CD8-positive, alpha-beta memory T cell (primary cell): ENCODE measurements around the gene ICAM5. TPM values are rescaled to one million over a fixed set of nuclear protein-coding genes. Genes with fewer than 3 reads are reported as not detected.

Experiments
- CTCF ChIA-PET: fragments of 350-600 bp; sonication (Branson Sonifier 250); formaldehyde crosslinking; loops from one replicate; lab custom pipeline; 2021; ENCODE audit warnings: antibody characterized with exemption; lab: Charles Lee
- POLR2A ChIA-PET: fragments of 350-600 bp; sonication (Branson Sonifier 250); formaldehyde crosslinking; loops from one replicate; lab custom pipeline; 2021; ENCODE audit warnings: antibody characterized with exemption; lab: Charles Lee
- DNase-seq, 5 donors: peaks; one replicate each; pipeline versions ENCODE4 v3.0.0 to v3.0.0-alpha.2; 2020 to 2022; ENCODE audit warnings: mixed read lengths in 1 of 5
- H3K27ac ChIP-seq: one replicate; pipeline ENCODE4 v1.7.0; 2013; ENCODE audit warnings: low read depth, mild to moderate bottlenecking, low read length, moderate library complexity
- H3K27me3 ChIP-seq: 2 replicates; pipeline ENCODE4 v1.7.0; 2013; ENCODE audit warnings: low read length, mild to moderate bottlenecking; ENCODE audit not compliant: insufficient read depth, poor library complexity, severe bottlenecking
- H3K36me3 ChIP-seq: 2 replicates; pipeline ENCODE4 v1.7.0; 2013; ENCODE audit warnings: mild to moderate bottlenecking, low read length, moderate library complexity; ENCODE audit not compliant: insufficient read depth
- H3K4me1 ChIP-seq: 2 replicates; pipeline ENCODE4 v1.7.0; 2013; ENCODE audit warnings: mild to moderate bottlenecking, low read length, moderate library complexity; ENCODE audit not compliant: insufficient read depth
- H3K4me3 ChIP-seq: 2 replicates; pipeline ENCODE4 v1.7.0; 2013; ENCODE audit warnings: mild to moderate bottlenecking, low read length
- H3K9me3 ChIP-seq: 2 replicates; pipeline ENCODE4 v1.7.0; 2013; ENCODE audit warnings: mild to moderate bottlenecking, low read length
- H3K27ac Mint-ChIP-seq, 8 donors: one replicate each; pipeline ENCODE4 v1.8.0; 2020 to 2021; ENCODE audit warnings: mixed read lengths in 8 of 8, mild to moderate bottlenecking in 6 of 8, inconsistent platforms in 3 of 8, moderate library complexity in 3 of 8
- H3K27me3 Mint-ChIP-seq, 2 donors: one replicate each; pipeline ENCODE4 v1.8.0; 2020 to 2021; ENCODE audit warnings: mixed read lengths in 2 of 2, mild to moderate bottlenecking in 1 of 2, moderate library complexity in 1 of 2
- H3K36me3 Mint-ChIP-seq, 3 donors: one replicate each; pipeline ENCODE4 v1.8.0; 2020 to 2021; ENCODE audit warnings: mixed read lengths in 3 of 3, inconsistent platforms in 1 of 3, mild to moderate bottlenecking in 1 of 3
- H3K4me1 Mint-ChIP-seq, 3 donors: one replicate each; pipeline ENCODE4 v1.8.0; 2020 to 2021; ENCODE audit warnings: mixed read lengths in 3 of 3, inconsistent platforms in 1 of 3, mild to moderate bottlenecking in 1 of 3
- H3K4me3 Mint-ChIP-seq, 7 donors: one replicate each; pipeline ENCODE4 v1.8.0; 2020 to 2021; ENCODE audit warnings: mixed read lengths in 7 of 7, mild to moderate bottlenecking in 6 of 7, moderate library complexity in 4 of 7, inconsistent platforms in 2 of 7
- H3K9me3 Mint-ChIP-seq, 5 donors: one replicate each; pipeline ENCODE4 v1.8.0; 2020 to 2022; ENCODE audit warnings: mixed read lengths in 5 of 5, mild to moderate bottlenecking in 3 of 5, moderate library complexity in 2 of 5, inconsistent platforms in 1 of 5
- polyA plus RNA-seq: library from polyadenylated mRNA; unstranded; fragments of 300-500 nt; fragmentation: Illumina TruSeq; gene quantifications from one replicate; pipeline ENCODE4 v1.2.3, GENCODE V29; 2021
- total RNA-seq, 2 experiments: library from RNA; stranded (reverse); gene quantifications; one replicate each; pipeline ENCODE4 v1.2.3, GENCODE V29; 2021

The ICAM5 gene
- total and polyA plus RNA-seq, 3 experiments from 2014 or later = 1.8 to 2.0 TPM; not detected in 1

GRCh38 chr19:10283301-10284064, 6.3 kb upstream of the ICAM5 start:
- Mint-ChIP-seq H3K4me3 (no peak overlapping the region), H3K4me1 (peaks cover 40 to 52% (median 46%) of the 10 kb centered on the region in 3 donors), H3K36me3 (peaks cover 12 to 50% (median 16%) of the 10 kb centered on the region in 3 donors), H3K27me3 (peaks cover 5 to 11% of the 10 kb centered on the region in 2 donors), H3K9me3 (no peaks in the 10 kb centered on the region), H3K27ac (peak overlapping the region in 2 of 8 donors; percentile 29 to 58)
- H3K27ac ChIP-seq = no peak overlapping the region
- H3K36me3 ChIP-seq = peaks cover 10% of the 10 kb centered on the region
- no peak for DNase-seq
- H3K4me1 ChIP-seq = peaks cover 26% of the 10 kb centered on the region
- no peaks in the 10 kb centered on the region for H3K9me3 ChIP-seq
- POLR2A ChIA-PET = no interaction called here
- H3K4me3 ChIP-seq = no peak overlapping the region
- CTCF ChIA-PET = interaction anchor here (1.2 kb wide), 1 partner anchor 13 kb away, joined by 3 read pairs; no protein-coding TSS in a partner anchor
- H3K27me3 ChIP-seq = peaks cover 12% of the 10 kb centered on the region

GRCh38 chr19:10284065-10284959, 5.4 kb upstream of the ICAM5 start:
- H3K9me3 ChIP-seq = no peaks in the 10 kb centered on the region
- POLR2A ChIA-PET = no interaction called here
- H3K4me3 Mint-ChIP-seq = no peak overlapping the region
- peaks cover 12 to 19% of the 10 kb centered on the region in 2 donors for H3K27me3 Mint-ChIP-seq
- DNase-seq = no peak
- peaks cover 12 to 46% (median 15%) of the 10 kb centered on the region in 3 donors for H3K36me3 Mint-ChIP-seq
- no peak overlapping the region for H3K27ac ChIP-seq
- H3K27me3 ChIP-seq = peaks cover 17% of the 10 kb centered on the region
- peaks cover 10% of the 10 kb centered on the region for H3K36me3 ChIP-seq
- no peak overlapping the region for H3K4me3 ChIP-seq
- no peaks in the 10 kb centered on the region for H3K9me3 Mint-ChIP-seq
- no peak overlapping the region for H3K27ac Mint-ChIP-seq
- H3K4me1 Mint-ChIP-seq = peaks cover 45 to 54% (median 49%) of the 10 kb centered on the region in 3 donors
- CTCF ChIA-PET = interaction anchor here (0.6 to 1.2 kb wide), 2 partner anchors 14 to 106 kb away, joined by 3 read pairs; no protein-coding TSS in a partner anchor
- H3K4me1 ChIP-seq = peaks cover 34% of the 10 kb centered on the region

- H3K9me3 ChIP-seq = no peaks in the 10 kb centered on the region
- ChIA-PET CTCF (interaction anchor here (0.6 to 1.5 kb wide), 2 partner anchors 14 to 106 kb away, joined by 3 to 6 read pairs; partner anchors contain the start of gene ICAM1), POLR2A (no interaction called here)
- H3K4me3 ChIP-seq = no peak overlapping the region
- H3K4me3 Mint-ChIP-seq = no peak overlapping the region
- H3K4me1 ChIP-seq = peaks cover 38% of the 10 kb centered on the region
- peaks cover 14 to 21% of the 10 kb centered on the region in 2 donors for H3K27me3 Mint-ChIP-seq
- peaks cover 12 to 41% (median 13%) of the 10 kb centered on the region in 3 donors for H3K36me3 Mint-ChIP-seq
- DNase-seq = no peak
- peaks cover 17% of the 10 kb centered on the region for H3K27me3 ChIP-seq
- peaks cover 41 to 50% (median 48%) of the 10 kb centered on the region in 3 donors for H3K4me1 Mint-ChIP-seq
- peaks cover 10% of the 10 kb centered on the region for H3K36me3 ChIP-seq
- H3K27ac ChIP-seq = no peak overlapping the region
- no peaks in the 10 kb centered on the region for H3K9me3 Mint-ChIP-seq
- H3K27ac Mint-ChIP-seq = peak overlapping the region in 1 of 8 donors; percentile 62
Measured at GRCh38 chr19:10284960-10285278, 4.8 kb upstream of the ICAM5 start.

- peaks cover 43% of the 10 kb centered on the region for H3K4me1 ChIP-seq
- no peak overlapping the region for H3K4me3 ChIP-seq
- Mint-ChIP-seq H3K27me3 (peaks cover 18 to 26% of the 10 kb centered on the region in 2 donors), H3K9me3 (no peaks in the 10 kb centered on the region), H3K4me1 (peaks cover 41 to 50% (median 48%) of the 10 kb centered on the region in 3 donors), H3K4me3 (no peak overlapping the region), H3K27ac (peak overlapping the region in 2 of 8 donors; percentile 43 to 62), H3K36me3 (peaks cover 12 to 39% (median 12%) of the 10 kb centered on the region in 3 donors)
- ChIA-PET POLR2A (interaction anchor here (0.6 to 7.6 kb wide), 3 partner anchors 15 to 105 kb away, joined by 3 to 47 read pairs (median 4); partner anchors contain the start of gene ICAM1), CTCF (interaction anchor here (1.5 to 1.7 kb wide), 2 partner anchors 14 to 16 kb away, joined by 5 to 6 read pairs; partner anchors contain the start of gene ICAM1)
- no peak overlapping the region for H3K27ac ChIP-seq
- no peaks in the 10 kb centered on the region for H3K9me3 ChIP-seq
- peaks cover 17% of the 10 kb centered on the region for H3K27me3 ChIP-seq
- H3K36me3 ChIP-seq = peaks cover 10% of the 10 kb centered on the region
- DNase-seq = no peak
Measured at GRCh38 chr19:10285393-10285792, 4.4 kb upstream of the ICAM5 start.

- peaks cover 32% of the 10 kb centered on the region for H3K27me3 ChIP-seq
- ChIA-PET CTCF (interaction anchor here (0.5 to 8.0 kb wide), 8 partner anchors 15 to 136 kb away, joined by 3 to 71 read pairs (median 3); partner anchors contain the start of genes ICAM1 and TYK2), POLR2A (interaction anchor here (7.6 kb wide), 1 partner anchor 17 kb away, joined by 47 read pairs; the partner anchor contains the start of gene ICAM1)
- Mint-ChIP-seq H3K4me3 (peak within 1 kb of the TSS; percentile 15 to 79 (median 67)), H3K4me1 (peaks cover 52 to 62% (median 58%) of the 10 kb centered on the region in 3 donors), H3K36me3 (peaks cover 12 to 35% (median 12%) of the 10 kb centered on the region in 3 donors), H3K27ac (peak within 1 kb of the TSS in 6 of 8 donors; percentile 43 to 90 (median 60)), H3K9me3 (no peaks in the 10 kb centered on the region), H3K27me3 (peaks cover 32 to 40% of the 10 kb centered on the region in 2 donors)
- DNase-seq = no peak
- H3K27ac ChIP-seq = peak within 1 kb of the TSS; percentile 62
- peaks cover 58% of the 10 kb centered on the region for H3K4me1 ChIP-seq
- peaks cover 10% of the 10 kb centered on the region for H3K36me3 ChIP-seq
- no peaks in the 10 kb centered on the region for H3K9me3 ChIP-seq
- peak within 1 kb of the TSS; percentile 9 for H3K4me3 ChIP-seq
Measured at GRCh38 chr19:10286803-10287737, 2.7 kb upstream of the ICAM5 start, which contains the start of gene ICAM4. TSS of gene ICAM4 (plus strand) at chr19:10286955. CDS start at chr19:10287013, 58 bp downstream.

- H3K9me3 ChIP-seq = no peaks in the 10 kb centered on the region
- peaks cover 10% of the 10 kb centered on the region for H3K36me3 ChIP-seq
- H3K27me3 Mint-ChIP-seq = peaks cover 48 to 56% of the 10 kb centered on the region in 2 donors
- H3K36me3 Mint-ChIP-seq = peaks cover 12 to 29% (median 12%) of the 10 kb centered on the region in 3 donors
- peak overlapping the region; percentile 76 to 88 (median 82) for H3K4me3 Mint-ChIP-seq
- DNase-seq = no peak
- peaks cover 74% of the 10 kb centered on the region for H3K4me1 ChIP-seq
- H3K9me3 Mint-ChIP-seq = no peaks in the 10 kb centered on the region
- POLR2A ChIA-PET = interaction anchor here (0.8 to 7.6 kb wide), 5 partner anchors 15 to 92 kb away, joined by 3 to 47 read pairs (median 5); partner anchors contain the start of genes ICAM1, RAVER1 and TYK2
- peak overlapping the region; percentile 10 to 87 (median 66) for H3K27ac Mint-ChIP-seq
- peaks cover 65 to 76% (median 74%) of the 10 kb centered on the region in 3 donors for H3K4me1 Mint-ChIP-seq
- peaks cover 48% of the 10 kb centered on the region for H3K27me3 ChIP-seq
- H3K27ac ChIP-seq = peak overlapping the region; percentile 62
- H3K4me3 ChIP-seq = peak overlapping the region; percentile 42
- CTCF ChIA-PET = interaction anchor here (0.8 to 8.0 kb wide), 8 partner anchors 8 to 137 kb away, joined by 3 to 71 read pairs (median 4); partner anchors contain the start of gene ICAM1
Measured at GRCh38 chr19:10288662-10289166, 1.0 kb upstream of the ICAM5 start.
